Measurements from ENCODE around the gene SOS1.

SOS1 gene

GRCh38 chr2:39093218-39093898 is 27.5 kb downstream of the SOS1 start:
- TF ChIP-seq CTCF (IDR thresholded peaks at IDR 0.05; ENCODE audit: unreplicated experiment in 3 of 3) = no peak
- Mint-ChIP-seq H3K36me3 (ENCODE audit: low read depth) (peaks cover 31% of the 10 kb centered on the region), H3K4me1 (peaks cover 16% of the 10 kb centered on the region), H3K27ac (no peak overlapping the region), H3K9me3 (no peaks in the 10 kb centered on the region), H3K27me3 (ENCODE audit: low read depth) (no peaks in the 10 kb centered on the region), H3K4me3 (no peak overlapping the region)

- peaks cover 16% of the 10 kb centered on the region for H3K4me1 Mint-ChIP-seq
- peaks cover 39% of the 10 kb centered on the region for H3K36me3 Mint-ChIP-seq (ENCODE audit: low read depth)
- no peak for TF ChIP-seq CTCF (IDR thresholded peaks at IDR 0.05; ENCODE audit: unreplicated experiment in 3 of 3)
- H3K9me3 Mint-ChIP-seq = peaks cover 2% of the 10 kb centered on the region
- no peaks in the 10 kb centered on the region for H3K27me3 Mint-ChIP-seq (ENCODE audit: low read depth)
- H3K27ac Mint-ChIP-seq = no peak overlapping the region
- H3K4me3 Mint-ChIP-seq = no peak overlapping the region
Observed at GRCh38 chr2:39091543-39091942, 29.3 kb downstream of the SOS1 start.

DNA sequence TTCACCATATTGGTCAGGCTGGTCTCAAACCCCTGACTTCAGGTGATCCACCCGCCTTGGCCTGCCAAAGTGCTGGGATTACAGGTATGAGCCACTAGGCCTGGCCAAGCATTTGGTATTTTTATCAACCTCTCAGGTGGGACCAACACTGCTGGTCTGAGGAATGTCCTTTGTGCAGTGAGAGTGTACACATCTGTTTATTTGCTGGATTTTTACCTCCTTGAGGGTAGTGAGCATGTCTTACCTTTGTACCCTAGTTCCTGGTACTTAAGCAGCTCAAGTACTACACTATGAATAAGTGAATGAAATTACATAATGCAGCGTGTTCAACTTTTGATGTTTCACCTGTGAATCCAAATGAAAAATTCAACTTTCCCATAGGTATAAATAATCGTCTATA is 29.8 kb downstream of the SOS1 start:
- no peak for TF ChIP-seq CTCF (IDR thresholded peaks at IDR 0.05; ENCODE audit: unreplicated experiment in 3 of 3)
- H3K4me3 Mint-ChIP-seq = no peak overlapping the region

GRCh38 chr2:39080152-39080551 is 40.7 kb downstream of the SOS1 start:
- Mint-ChIP-seq H3K9me3 (no peaks in the 10 kb centered on the region), H3K27ac (no peak overlapping the region), H3K4me1 (no peaks in the 10 kb centered on the region)

More for the DNA sequence above, 29.8 kb downstream of the SOS1 start:
- H3K27ac Mint-ChIP-seq = no peak overlapping the region
- no peaks in the 10 kb centered on the region for H3K27me3 Mint-ChIP-seq (ENCODE audit: low read depth)
- H3K36me3 Mint-ChIP-seq (ENCODE audit: low read depth) = peaks cover 39% of the 10 kb centered on the region
- peaks cover 2% of the 10 kb centered on the region for H3K9me3 Mint-ChIP-seq
- H3K4me1 Mint-ChIP-seq = peaks cover 16% of the 10 kb centered on the region

GRCh38 chr2:39069890-39070465 is 50.9 kb downstream of the SOS1 start:
- H3K27me3 Mint-ChIP-seq (ENCODE audit: low read depth) = no peaks in the 10 kb centered on the region
- TF ChIP-seq CTCF (IDR thresholded peaks at IDR 0.05; ENCODE audit: unreplicated experiment in 3 of 3) = no peak
- peaks cover 18% of the 10 kb centered on the region for H3K36me3 Mint-ChIP-seq (ENCODE audit: low read depth)
- no peak overlapping the region for H3K4me3 Mint-ChIP-seq
- H3K9me3 Mint-ChIP-seq = peaks cover 1% of the 10 kb centered on the region
- H3K27ac Mint-ChIP-seq = no peak overlapping the region
- peaks cover 5% of the 10 kb centered on the region for H3K4me1 Mint-ChIP-seq

More at GRCh38 chr2:39080152-39080551, 40.7 kb downstream of the SOS1 start:
- Mint-ChIP-seq H3K4me3 (no peak overlapping the region), H3K27me3 (ENCODE audit: low read depth) (no peaks in the 10 kb centered on the region), H3K36me3 (ENCODE audit: low read depth) (peaks cover 21% of the 10 kb centered on the region)
- no peak for TF ChIP-seq CTCF (IDR thresholded peaks at IDR 0.05; ENCODE audit: unreplicated experiment in 3 of 3)

- TF ChIP-seq CTCF (IDR thresholded peaks at IDR 0.05; ENCODE audit: unreplicated experiment in 3 of 3) = no peak
- H3K9me3 Mint-ChIP-seq = no peaks in the 10 kb centered on the region
- peaks cover 14% of the 10 kb centered on the region for H3K36me3 Mint-ChIP-seq (ENCODE audit: low read depth)
- peaks cover 5% of the 10 kb centered on the region for H3K4me1 Mint-ChIP-seq
- no peaks in the 10 kb centered on the region for H3K27me3 Mint-ChIP-seq (ENCODE audit: low read depth)
- no peak overlapping the region for H3K27ac Mint-ChIP-seq
- no peak overlapping the region for H3K4me3 Mint-ChIP-seq
Observed at GRCh38 chr2:39069136-39069515, 51.7 kb downstream of the SOS1 start.
